GM08714 (cell line): ENCODE results near the gene GSN.

ENCODE experiments used
- H3K4me3 ChIP-seq: fragments of 200-500 bp; sonication (Bioruptor generic); 2 replicates; pipeline ENCODE4 v1.5.1; 2014; ENCODE audit warnings: mild to moderate bottlenecking, low read length, inconsistent platforms
- ZNF274 ChIP-seq: IDR thresholded peaks from 2 replicates; pipeline ENCODE4 v1.6.1; 2012; ENCODE audit warnings: mild to moderate bottlenecking, low read depth, low read length

GSN gene

GRCh38 chr9:121305269-121305994, 37.5 kb downstream of the GSN start:
- H3K4me3 ChIP-seq: no peak overlapping the region
- no peak for TF ChIP-seq ZNF274

GRCh38 chr9:121307976-121308375, 40.0 kb downstream of the GSN start:
- H3K4me3 ChIP-seq: no peak overlapping the region
- no peak for TF ChIP-seq ZNF274

- no peak for TF ChIP-seq ZNF274
- H3K4me3 ChIP-seq: no peak overlapping the region
These were observed 40.8 kb downstream of the GSN start for GRCh38 chr9:121308765-121309164.

GRCh38 chr9:121309171-121309570, 41.2 kb downstream of the GSN start:
- H3K4me3 ChIP-seq: no peak overlapping the region
- TF ChIP-seq ZNF274: no peak

- TF ChIP-seq ZNF274: no peak
- no peak overlapping the region for H3K4me3 ChIP-seq
These were observed 42.0 kb downstream of the GSN start for GRCh38 chr9:121309833-121310425.

GRCh38 chr9:121310571-121310970, 42.6 kb downstream of the GSN start:
- no peak overlapping the region for H3K4me3 ChIP-seq
- no peak for TF ChIP-seq ZNF274

GRCh38 chr9:121312169-121312568, 44.2 kb downstream of the GSN start:
- H3K4me3 ChIP-seq: no peak overlapping the region
- no peak for TF ChIP-seq ZNF274

- no peak overlapping the region for H3K4me3 ChIP-seq
- no peak for TF ChIP-seq ZNF274
These were observed 45.6 kb downstream of the GSN start for GRCh38 chr9:121313458-121314152.

- no peak for TF ChIP-seq ZNF274
- no peak overlapping the region for H3K4me3 ChIP-seq
These were observed 48.4 kb downstream of the GSN start for GRCh38 chr9:121316378-121316777.

GRCh38 chr9:121316852-121317373, 49.0 kb downstream of the GSN start:
- no peak overlapping the region for H3K4me3 ChIP-seq
- no peak for TF ChIP-seq ZNF274

- TF ChIP-seq ZNF274: no peak
- no peak overlapping the region for H3K4me3 ChIP-seq
These were observed 50.0 kb downstream of the GSN start for GRCh38 chr9:121317737-121318630.

GRCh38 chr9:121318631-121319382, 50.8 kb downstream of the GSN start:
- TF ChIP-seq ZNF274: no peak

GRCh38 chr9:121319383-121319780, 51.4 kb downstream of the GSN start:
- H3K4me3 ChIP-seq: no peak overlapping the region

More at GRCh38 chr9:121318631-121319382, 50.8 kb downstream of the GSN start:
- no peak overlapping the region for H3K4me3 ChIP-seq

GRCh38 chr9:121321016-121321503, 53.1 kb downstream of the GSN start:
- no peak for TF ChIP-seq ZNF274
- no peak overlapping the region for H3K4me3 ChIP-seq

More at GRCh38 chr9:121319383-121319780, 51.4 kb downstream of the GSN start:
- TF ChIP-seq ZNF274: no peak
